ENCODE data around the gene WNT11. TPM values are rescaled to one million over a fixed set of nuclear protein-coding genes. Genes with fewer than 3 reads are reported as not detected.

WNT11 gene
- total and polyA plus RNA-seq, 2 of the 13 experiments (the other 11 are each of a cell fraction or from before 2014, with no cell fraction given) = 0.34 to 0.66 TPM

- no peaks in the 10 kb centered on the region for H4K20me1 ChIP-seq (ENCODE audit: insufficient read depth, low read length)
- WGBS (ENCODE audit: low lambda C conversion rate) = 46% methylated on average over 6 of the region's 6 CpGs
- FAIRE-seq (no peak), ATAC-seq (no peak; the same call in 1 of the 3 replicates), DNase-seq (ENCODE audit: low spot score) (no peak)
- no peak overlapping the region for H2AFZ ChIP-seq (ENCODE audit: low read length)
- no peak overlapping the region for H3K9ac ChIP-seq (ENCODE audit: insufficient read depth, low read depth, low read length)
- BruUV-seq (replicated peaks) = no TSS peak
- no peak overlapping the region for H3K27ac ChIP-seq (ENCODE audit: extremely low read length, insufficient read depth, low read length)
- no peaks in the 10 kb centered on the region for H3K36me3 ChIP-seq (replicated peaks in 1 of 2; ENCODE audit: control insufficient read depth in 1 of 2, insufficient read depth in 2 of 2, low read length in 2 of 2)
- POLR2A ChIA-PET = no interaction called here
- no peak overlapping the region for H3K4me3 ChIP-seq (replicated peaks in 1 of 3; ENCODE audit: insufficient read depth in 1 of 3, low read depth in 2 of 3, low read length in 3 of 3)
- peak overlapping the region; percentile 66 for H3K4me2 ChIP-seq (ENCODE audit: low read depth, low read length)
- no peaks in the 10 kb centered on the region for H3K79me2 ChIP-seq (ENCODE audit: insufficient read depth, low read length)
- no peaks in the 10 kb centered on the region for H3K9me3 ChIP-seq (ENCODE audit: low read length)
- intact Hi-C loops (cut with micrococcal nuclease; ENCODE audit: unreplicated experiment) = no loop called here
- in situ Hi-C loops (cut with HindIII; ENCODE audit: extremely low pct_ligation_motif_present, low pct_unique_long_range_greater_than_20kb) = loop anchor here (10.0 kb wide), 1 partner anchor 57 kb away; the partner anchor contains the start of gene WNT11
- H3K4me1 ChIP-seq (ENCODE audit: insufficient read depth, low read length) = peaks cover 60% of the 10 kb centered on the region
- H3K27me3 ChIP-seq (ENCODE audit: control insufficient read depth in 1 of 2, insufficient read depth in 2 of 2, low read length in 2 of 2) = no peaks in the 10 kb centered on the region
- CTCF ChIA-PET (ENCODE audit: low intra/inter-chr PET ratio, low total read pairs) = no interaction called here
- TF ChIP-seq MAF1 (CRISPR knock-in tag; IDR thresholded peaks at IDR 0.05; ENCODE audit: borderline replicate concordance) = no peak
- TF ChIP-seq CBX2 (IDR thresholded peaks at IDR 0.05; ENCODE audit: low read depth, low read length) = no peak
- no peak for TF ChIP-seq CBX2 (CRISPR knock-in tag; IDR thresholded peaks at IDR 0.05; ENCODE audit: low read depth)
- TF ChIP-seq, protein P1, sequence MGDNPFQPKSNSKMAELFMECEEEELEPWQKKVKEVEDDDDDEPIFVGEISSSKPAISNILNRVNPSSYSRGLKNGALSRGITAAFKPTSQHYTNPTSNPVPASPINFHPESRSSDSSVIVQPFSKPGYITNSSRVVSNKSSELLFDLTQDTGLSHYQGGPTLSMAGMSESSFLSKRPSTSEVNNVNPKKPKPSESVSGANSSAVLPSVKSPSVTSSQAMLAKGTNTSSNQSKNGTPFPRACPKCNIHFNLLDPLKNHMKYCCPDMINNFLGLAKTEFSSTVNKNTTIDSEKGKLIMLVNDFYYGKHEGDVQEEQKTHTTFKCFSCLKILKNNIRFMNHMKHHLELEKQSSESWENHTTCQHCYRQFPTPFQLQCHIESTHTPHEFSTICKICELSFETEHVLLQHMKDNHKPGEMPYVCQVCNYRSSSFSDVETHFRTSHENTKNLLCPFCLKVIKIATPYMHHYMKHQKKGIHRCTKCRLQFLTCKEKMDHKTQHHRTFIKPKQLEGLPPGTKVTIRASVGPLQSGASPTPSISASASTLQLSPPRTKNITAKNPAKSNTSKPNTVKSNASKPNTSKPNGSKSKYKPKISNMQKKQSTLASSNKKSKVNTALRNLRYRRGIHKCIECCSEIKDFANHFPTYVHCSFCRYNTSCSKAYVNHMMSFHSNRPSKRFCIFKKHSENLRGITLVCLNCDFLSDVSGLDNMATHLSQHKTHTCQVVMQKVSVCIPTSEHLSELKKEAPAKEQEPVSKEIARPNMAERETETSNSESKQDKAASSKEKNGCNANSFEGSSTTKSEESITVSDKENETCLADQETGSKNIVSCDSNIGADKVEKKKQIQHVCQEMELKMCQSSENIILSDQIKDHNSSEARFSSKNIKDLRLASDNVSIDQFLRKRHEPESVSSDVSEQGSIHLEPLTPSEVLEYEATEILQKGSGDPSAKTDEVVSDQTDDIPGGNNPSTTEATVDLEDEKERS (CRISPR knock-in tag; IDR thresholded peaks at IDR 0.05) = no peak
- no peak for TF ChIP-seq AGO1 (IDR thresholded peaks at IDR 0.05; ENCODE audit: low read depth, low read length, poor library complexity, severe bottlenecking)
- TF ChIP-seq JUND (CRISPR knock-in tag; IDR thresholded peaks at IDR 0.05) = no peak
- 0 out of 2 replicates have a peak, but pooled peaks have one; percentile 3 for TF ChIP-seq UBTF (CRISPR knock-in tag; IDR thresholded peaks at IDR 0.05)
- peak; percentile 55 for TF ChIP-seq NR2F6 (IDR thresholded peaks at IDR 0.05)
- TF ChIP-seq NR2F6 (CRISPR knock-in tag; IDR thresholded peaks at IDR 0.05) = peak; percentile 46; the same call in 1 of the 2 replicates
- TF ChIP-seq PPARG (CRISPR knock-in tag; conservative IDR thresholded peaks at IDR 0.05) = 0 out of 2 replicates have a peak, but pooled peaks have one; percentile 34
- TF ChIP-seq, protein P2, sequence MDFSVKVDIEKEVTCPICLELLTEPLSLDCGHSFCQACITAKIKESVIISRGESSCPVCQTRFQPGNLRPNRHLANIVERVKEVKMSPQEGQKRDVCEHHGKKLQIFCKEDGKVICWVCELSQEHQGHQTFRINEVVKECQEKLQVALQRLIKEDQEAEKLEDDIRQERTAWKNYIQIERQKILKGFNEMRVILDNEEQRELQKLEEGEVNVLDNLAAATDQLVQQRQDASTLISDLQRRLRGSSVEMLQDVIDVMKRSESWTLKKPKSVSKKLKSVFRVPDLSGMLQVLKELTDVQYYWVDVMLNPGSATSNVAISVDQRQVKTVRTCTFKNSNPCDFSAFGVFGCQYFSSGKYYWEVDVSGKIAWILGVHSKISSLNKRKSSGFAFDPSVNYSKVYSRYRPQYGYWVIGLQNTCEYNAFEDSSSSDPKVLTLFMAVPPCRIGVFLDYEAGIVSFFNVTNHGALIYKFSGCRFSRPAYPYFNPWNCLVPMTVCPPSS (IDR thresholded peaks at IDR 0.05) = no peak
- no peak for TF ChIP-seq ISX (CRISPR knock-in tag; conservative IDR thresholded peaks at IDR 0.05)
- TF ChIP-seq STAG1 (CRISPR knock-in tag; IDR thresholded peaks at IDR 0.05) = no peak
- no peak for TF ChIP-seq THRA (CRISPR knock-in tag; IDR thresholded peaks at IDR 0.05; ENCODE audit: borderline replicate concordance)
- no peak for TF ChIP-seq PCBP1 (IDR thresholded peaks at IDR 0.05; ENCODE audit: borderline replicate concordance, low read depth, low read length)
- TF ChIP-seq, protein P3, sequence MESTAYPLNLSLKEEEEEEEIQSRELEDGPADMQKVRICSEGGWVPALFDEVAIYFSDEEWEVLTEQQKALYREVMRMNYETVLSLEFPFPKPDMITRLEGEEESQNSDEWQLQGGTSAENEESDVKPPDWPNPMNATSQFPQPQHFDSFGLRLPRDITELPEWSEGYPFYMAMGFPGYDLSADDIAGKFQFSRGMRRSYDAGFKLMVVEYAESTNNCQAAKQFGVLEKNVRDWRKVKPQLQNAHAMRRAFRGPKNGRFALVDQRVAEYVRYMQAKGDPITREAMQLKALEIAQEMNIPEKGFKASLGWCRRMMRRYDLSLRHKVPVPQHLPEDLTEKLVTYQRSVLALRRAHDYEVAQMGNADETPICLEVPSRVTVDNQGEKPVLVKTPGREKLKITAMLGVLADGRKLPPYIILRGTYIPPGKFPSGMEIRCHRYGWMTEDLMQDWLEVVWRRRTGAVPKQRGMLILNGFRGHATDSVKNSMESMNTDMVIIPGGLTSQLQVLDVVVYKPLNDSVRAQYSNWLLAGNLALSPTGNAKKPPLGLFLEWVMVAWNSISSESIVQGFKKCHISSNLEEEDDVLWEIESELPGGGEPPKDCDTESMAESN (CRISPR knock-in tag; conservative IDR thresholded peaks at IDR 0.05) = no peak
Observed at GRCh38 chr11:76148231-76148630, 58.1 kb downstream of the WNT11 start.
